Loucy (cell line): ENCODE results near the gene STX11.

Experiments used
- CTCF ChIP-seq: fragments of 200-600 bp; sonication (generic); conservative IDR thresholded peaks from 2 replicates; pipeline ENCODE4 v1.5.1; 2014; ENCODE audit warnings: mild to moderate bottlenecking, antibody characterized with exemption, low read length
- EZH2phosphoT487 ChIP-seq: fragments of 200-600 bp; IDR thresholded peaks from 2 replicates; pipeline ENCODE4 v1.6.1; 2018; ENCODE audit warnings: antibody characterized with exemption, mild to moderate bottlenecking, moderate library complexity, borderline replicate concordance

GRCh38 chr6:144223686-144224085 is 73.4 kb downstream of the STX11 start:
- TF ChIP-seq CTCF (no peak), EZH2phosphoT487 (no peak)
